HepG2 (cell line): Measurements from ENCODE around the gene EPHA4.

ENCODE experiments used
- MAFG ChIP-seq: sonication (generic); formaldehyde crosslinking; IDR thresholded peaks from 2 replicates; pipeline ENCODE4 v1.5.1; 2020; ENCODE audit warnings: mild to moderate bottlenecking, missing genetic modification reagents
- MZF1 ChIP-seq: sonication (generic); formaldehyde crosslinking; IDR thresholded peaks from 2 replicates; pipeline ENCODE4 v1.8.1; 2023; ENCODE audit warnings: mild to moderate bottlenecking, missing genetic modification reagents, borderline replicate concordance
- NCOR1 ChIP-seq: fragments of 200-600 bp; sonication (generic); IDR thresholded peaks from 2 replicates; pipeline ENCODE4 v1.7.0; 2017; ENCODE audit warnings: antibody characterized with exemption, low read length, borderline replicate concordance
- ZNF546 ChIP-seq: sonication (generic); formaldehyde crosslinking; conservative IDR thresholded peaks from 2 replicates; pipeline ENCODE4 v1.8.1; 2023; ENCODE audit warnings: mild to moderate bottlenecking, missing genetic modification reagents

DNA sequence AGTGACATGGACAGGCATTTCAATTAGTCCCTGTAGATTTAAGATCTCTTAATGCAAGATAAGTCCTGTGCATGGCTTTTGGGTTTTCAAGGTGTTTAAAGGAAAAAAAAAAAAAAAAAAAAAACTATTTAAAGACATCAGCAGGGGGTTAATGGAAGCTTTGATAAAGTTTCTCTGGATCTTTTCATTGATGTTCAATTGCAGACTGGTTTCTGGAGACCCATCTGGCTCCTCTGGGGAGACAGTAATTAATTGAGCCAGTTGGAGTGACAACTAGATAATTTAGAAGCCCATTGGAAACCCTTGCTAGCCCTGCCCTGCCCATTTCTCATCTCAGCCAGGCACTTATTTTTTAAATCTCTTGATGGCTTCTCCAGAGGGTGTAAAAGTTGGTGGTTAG lies 98.7 kb downstream of the EPHA4 start:
- TF ChIP-seq ZNF546 (CRISPR knock-in tag) (no peak), MZF1 (CRISPR knock-in tag) (no peak), MAFG (CRISPR knock-in tag) (no peak), NCOR1 (no peak)
